GM04503 (cell line): Measurements from ENCODE around the gene OR2T10.
"Not testable (repeated sequence)": the region's sequence is repeated elsewhere in the genome, so short reads cannot be mapped to it uniquely, and the experiment has no call there.

Experiments
- DNase-seq: peaks from one replicate; pipeline ENCODE4 v3.0.0-alpha.2; 2012; ENCODE audit warnings: low read depth

Gene OR2T10, protein sequence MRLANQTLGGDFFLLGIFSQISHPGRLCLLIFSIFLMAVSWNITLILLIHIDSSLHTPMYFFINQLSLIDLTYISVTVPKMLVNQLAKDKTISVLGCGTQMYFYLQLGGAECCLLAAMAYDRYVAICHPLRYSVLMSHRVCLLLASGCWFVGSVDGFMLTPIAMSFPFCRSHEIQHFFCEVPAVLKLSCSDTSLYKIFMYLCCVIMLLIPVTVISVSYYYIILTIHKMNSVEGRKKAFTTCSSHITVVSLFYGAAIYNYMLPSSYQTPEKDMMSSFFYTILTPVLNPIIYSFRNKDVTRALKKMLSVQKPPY

DNA sequence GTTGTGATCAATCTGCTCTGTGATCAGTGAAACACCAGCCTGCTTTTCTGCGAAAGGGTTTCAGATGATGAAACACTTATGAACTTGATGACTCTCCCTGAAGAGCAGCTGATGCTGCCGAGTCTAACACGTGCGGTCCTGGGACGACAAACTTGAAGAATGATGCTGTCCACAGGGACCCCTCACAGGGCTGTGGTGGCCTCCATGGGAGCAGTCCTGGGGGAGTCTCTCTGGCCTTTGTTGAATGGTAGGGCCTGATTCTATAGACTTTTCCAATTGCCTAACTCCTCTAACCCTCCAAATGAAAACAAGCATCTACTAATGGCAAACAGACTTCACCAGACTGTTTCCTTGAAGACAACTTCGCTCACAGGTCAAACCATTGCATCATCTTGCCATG, at the start of gene OR2T10:
Gene OR2T10 (minus strand): TSS at position 112 of the 400 bp plus-strand sequence. CDS start 3,932 bp downstream, outside the sequence.
- DNase-seq = no peak

GRCh38 chr1:248645178-248645577, 47.7 kb upstream of the OR2T10 start, which contains the start of gene OR2T35:
Gene OR2T35 (minus strand): TSS chr1:248645278. CDS start chr1:248639258, 6,020 bp downstream.
- not testable (repeated sequence) for DNase-seq

DNA sequence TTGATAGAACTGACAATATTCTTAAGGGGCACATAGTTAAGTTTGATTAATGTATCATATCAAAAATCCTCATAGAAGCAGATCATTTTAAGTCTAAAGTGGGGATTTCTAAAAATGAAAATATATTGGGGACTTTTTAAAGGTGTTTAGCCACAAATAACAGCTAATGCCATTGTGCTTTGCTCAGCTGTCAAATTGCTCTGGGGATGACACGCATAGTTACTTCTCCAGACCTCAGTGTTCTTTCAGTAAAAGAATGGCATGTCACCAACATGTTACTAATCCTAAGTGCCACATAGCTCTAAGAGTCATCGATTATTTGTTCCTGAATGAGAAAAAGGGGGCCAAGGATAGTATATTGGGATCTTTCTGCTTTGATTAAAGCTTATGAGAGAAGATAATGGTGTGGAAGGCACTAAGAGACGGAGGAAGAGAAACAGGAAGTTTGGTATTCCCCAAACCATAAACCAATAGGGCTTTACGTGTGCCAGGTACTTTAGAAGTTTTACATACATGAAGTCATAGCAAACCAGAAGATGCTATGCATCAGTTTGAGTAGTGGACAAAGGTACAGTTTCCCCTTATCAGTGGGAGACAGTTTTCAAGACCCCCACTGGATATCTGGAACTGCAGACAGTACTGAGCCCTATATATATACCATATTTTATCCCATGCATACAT, 45.6 kb upstream of the OR2T10 start:
- not testable (repeated sequence) for DNase-seq

- DNase-seq = not testable (repeated sequence)
Observed at GRCh38 chr1:248641583-248641982, 44.1 kb upstream of the OR2T10 start.

DNA sequence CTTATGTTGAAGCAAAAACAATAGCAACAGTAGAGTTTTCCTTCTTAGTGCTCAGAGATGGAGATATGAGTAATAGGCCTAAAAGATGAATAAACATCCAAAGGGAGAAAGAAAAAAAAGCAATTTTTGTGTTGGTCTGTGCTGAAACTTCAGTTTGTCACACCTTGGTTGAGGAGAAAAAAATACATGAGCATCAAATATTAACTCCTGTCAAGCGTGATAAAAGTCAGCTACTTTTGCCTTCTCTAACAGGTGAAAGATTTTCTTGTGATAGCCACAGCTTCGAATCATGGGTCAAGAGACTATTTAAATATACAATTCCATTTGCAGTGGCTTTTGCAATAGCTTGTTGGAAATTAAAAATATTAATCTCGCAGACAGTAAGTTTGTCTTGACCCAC, 43.4 kb upstream of the OR2T10 start:
- DNase-seq = not testable (repeated sequence)

DNA sequence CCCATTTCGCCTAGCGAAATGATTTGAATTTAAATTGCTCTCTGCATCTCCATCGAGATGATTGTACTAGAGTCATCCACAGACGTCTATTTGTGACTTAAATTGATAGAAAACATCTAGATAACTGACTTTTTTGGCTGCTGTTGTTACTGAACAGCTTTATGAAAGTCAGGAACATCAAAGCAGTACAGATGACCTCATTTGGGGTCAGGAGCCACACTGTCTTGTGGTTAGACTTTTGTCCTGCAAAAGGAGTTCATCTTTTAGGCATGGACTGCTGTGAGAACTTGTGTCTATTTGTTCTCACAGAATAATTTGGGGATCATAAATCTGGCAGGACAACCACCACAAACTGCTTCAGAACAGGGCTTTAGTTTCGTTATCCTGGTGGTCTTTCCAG, 42.2 kb upstream of the OR2T10 start:
- not testable (repeated sequence) for DNase-seq

DNA sequence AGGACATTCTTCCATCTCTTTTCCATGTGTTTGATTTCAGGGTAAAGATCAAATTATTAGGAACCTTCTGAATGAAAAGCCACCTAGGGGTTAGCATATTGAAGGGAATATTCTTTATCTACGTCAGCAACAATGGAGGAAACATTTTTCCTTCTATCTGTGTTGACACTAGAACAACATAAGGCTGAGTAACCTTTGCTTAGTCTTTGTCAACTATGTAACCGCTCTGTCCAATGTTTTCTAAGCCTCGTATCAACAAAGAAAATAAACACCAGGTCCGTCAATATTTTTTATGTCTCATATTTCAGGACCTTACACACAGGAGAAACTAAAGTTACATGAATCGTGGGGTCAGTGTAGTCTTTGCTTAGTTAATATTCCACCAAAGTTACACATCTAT, 39.1 kb upstream of the OR2T10 start:
- DNase-seq = not testable (repeated sequence)

GRCh38 chr1:248634991-248635390, 37.5 kb upstream of the OR2T10 start, which contains the start of gene OR2T11:
Gene OR2T11 (minus strand): TSS chr1:248635091. CDS start chr1:248627128, 7,963 bp downstream.
- not testable (repeated sequence) for DNase-seq

DNA sequence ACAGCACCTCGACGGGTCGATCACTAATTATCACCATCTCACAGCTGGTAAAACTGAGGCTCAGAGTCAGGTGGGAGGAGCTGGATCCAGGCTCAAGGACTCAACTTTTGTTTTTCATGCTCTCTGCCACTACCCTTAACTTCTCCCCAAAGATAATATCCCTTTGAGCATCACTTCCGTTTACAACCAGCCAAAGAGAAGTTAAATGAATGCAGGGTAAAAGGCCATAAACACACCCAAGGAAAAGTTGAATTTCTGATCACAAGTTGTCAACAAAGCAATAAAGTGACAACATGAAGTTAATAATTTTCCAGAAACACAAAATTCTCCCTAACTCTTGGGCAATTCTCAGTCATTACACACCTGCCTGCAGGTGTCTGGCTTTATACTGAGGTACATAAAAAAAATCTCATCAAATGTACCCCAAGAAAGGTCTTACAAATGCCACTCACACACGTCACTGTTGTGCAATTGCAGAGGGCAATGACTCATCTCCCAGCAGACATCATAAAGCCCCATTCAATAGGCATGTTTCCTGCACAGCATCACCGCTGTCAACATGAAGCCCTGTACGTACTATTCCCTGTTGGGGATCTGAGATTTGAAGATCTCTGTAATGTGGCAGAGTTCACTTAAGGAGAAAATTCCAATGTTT, 34.0 kb upstream of the OR2T10 start:
- DNase-seq = no peak

- DNase-seq = no peak
Observed at GRCh38 chr1:248630551-248630950, 33.1 kb upstream of the OR2T10 start.

- DNase-seq = no peak
Observed at GRCh38 chr1:248627971-248628844, 30.7 kb upstream of the OR2T10 start.

DNA sequence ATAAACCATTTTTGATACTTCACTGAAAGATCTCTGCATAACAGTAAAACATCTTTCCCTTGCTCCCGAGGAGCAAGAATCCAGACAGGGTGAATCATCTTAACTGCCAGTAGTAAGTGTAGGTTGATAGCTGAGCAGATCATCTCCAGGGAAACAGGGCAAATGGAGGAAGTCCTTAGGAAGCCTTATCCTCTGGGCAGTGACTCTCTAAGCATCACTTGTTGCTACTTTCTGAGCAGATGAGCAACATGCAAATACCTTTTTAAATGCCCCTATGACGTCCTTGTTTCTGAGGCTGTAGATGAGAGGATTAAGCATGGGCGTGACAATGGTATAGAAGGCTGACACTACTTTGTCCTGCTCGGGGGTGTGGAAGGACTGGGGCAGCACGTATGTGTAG, 28.5 kb upstream of the OR2T10 start:
- no peak for DNase-seq

- DNase-seq = no peak
Observed at GRCh38 chr1:248625166-248625565, 27.7 kb upstream of the OR2T10 start.

- peak; percentile 7 for DNase-seq
Observed at GRCh38 chr1:248622570-248623001, 25.1 kb upstream of the OR2T10 start.

- no peak for DNase-seq
Observed at GRCh38 chr1:248621770-248622169, 24.3 kb upstream of the OR2T10 start.

DNA sequence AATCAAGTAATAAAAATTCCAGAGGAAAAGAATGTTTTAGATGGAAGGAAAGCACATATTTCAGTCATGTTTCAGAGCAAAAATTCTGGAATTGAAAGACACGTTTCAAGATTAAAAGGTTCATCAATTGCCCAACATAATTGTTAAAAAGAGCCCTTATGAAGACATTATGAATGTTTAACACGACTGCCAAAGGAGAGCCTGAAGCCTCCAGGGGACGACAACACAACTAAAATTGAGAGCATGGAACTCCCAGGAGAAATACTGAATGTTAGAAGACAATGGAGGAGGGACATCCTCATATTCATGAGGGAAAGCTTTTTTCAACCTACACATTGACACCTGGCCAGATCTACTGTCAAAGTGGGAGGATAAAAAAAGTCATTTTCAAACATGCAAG, 21.4 kb upstream of the OR2T10 start:
- DNase-seq = peak; percentile 18

GRCh38 chr1:248618119-248618518, 20.6 kb upstream of the OR2T10 start:
- no peak for DNase-seq

DNA sequence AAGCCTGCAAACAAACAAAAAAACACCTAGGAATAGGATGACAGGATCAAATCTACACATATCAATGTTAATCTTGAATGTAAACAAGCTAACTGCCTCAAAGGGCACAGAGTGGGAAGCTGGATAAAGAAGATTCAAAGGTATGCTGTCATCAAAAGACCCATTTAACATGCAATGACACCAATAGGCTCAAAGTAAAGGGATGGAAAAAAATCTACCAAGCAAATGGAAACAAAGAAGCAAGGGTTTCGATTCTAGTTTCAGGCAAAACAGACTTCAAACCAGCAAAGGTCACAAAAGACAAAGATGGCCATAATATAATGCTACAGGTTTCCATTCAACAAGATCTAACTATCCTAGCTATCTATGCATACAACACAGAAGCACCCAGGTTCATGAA, 16.2 kb upstream of the OR2T10 start:
- no peak for DNase-seq

- DNase-seq = no peak
Observed at GRCh38 chr1:248611883-248612414, 14.4 kb upstream of the OR2T10 start.

DNA sequence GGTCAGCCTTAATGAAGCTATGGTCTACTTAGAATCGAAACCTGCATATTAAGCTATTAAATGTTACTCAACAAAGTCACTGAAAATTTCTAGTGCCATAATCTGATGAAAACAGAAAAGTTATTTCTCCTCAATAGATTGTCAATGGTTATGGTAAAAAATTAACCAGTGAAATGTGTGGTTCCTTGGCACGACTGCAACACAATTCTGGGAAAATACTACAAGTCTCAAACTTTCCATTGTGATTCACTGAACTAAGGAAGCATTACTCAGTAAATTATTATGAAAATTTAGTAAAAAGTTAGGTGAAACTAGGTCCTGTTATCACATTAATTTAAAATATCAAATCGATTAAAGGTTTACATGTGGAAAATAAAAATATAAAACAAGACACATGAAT, 12.8 kb upstream of the OR2T10 start:
- DNase-seq = no peak

- DNase-seq = no peak
Observed at GRCh38 chr1:248599396-248599795, 1.9 kb upstream of the OR2T10 start.
